ENCODE data around the gene ABL1. TPM values are rescaled to one million over a fixed set of nuclear protein-coding genes. Genes with fewer than 3 reads are reported as not detected.

ABL1 gene
- total RNA-seq, 4 donors from 2014 or later: 60.3 to 97.0 (median 79.8) TPM

DNA sequence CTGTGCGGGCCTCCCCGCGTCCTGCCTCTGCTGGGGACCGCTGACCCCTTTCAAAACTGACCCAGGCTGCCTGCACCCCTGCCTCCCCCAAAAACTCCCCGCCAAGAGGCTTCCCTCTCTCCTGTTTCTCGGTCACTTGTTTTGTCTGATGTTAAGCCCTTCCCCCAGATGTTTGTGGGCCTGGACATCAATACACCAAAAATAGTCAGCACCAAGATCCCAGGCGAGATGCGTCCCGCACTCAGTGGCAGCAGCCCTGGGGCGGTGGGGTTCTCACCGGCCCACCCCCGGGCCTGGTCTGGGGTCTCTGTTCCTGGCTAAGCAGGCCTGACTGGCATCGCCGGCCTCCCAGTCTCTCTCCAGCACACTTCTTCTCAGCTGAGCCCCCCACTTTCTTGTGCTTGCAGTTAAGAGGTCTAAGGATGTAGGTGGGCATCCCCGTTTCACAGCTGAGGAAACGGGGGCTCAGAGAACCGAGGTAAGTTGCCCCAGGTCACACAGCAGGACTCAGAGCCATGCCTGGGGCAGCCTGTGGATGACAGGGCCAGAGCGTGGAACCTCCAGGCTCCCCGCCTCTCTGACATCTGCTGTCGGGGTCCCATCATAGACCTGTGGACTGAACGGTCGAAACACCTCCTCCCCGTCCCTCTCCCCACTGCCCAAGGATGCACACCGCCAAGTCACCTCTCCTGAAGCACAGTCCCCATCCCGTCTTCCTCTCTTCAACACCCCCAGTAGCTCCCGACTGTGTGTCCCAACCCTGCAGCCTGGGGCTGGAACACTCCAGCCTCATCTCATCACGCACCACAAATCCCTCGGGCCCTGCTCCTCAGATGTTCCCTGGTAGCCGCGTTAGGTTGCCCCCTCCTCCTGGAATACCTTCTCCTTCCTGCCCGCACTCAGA is 87.2 kb downstream of the ABL1 start:
- no peaks in the 10 kb centered on the region for H3K27me3 ChIP-seq
- intact Hi-C loops (cut with DNase I): no loop called here
- no peaks in the 10 kb centered on the region for H3K36me3 ChIP-seq
- H3K4me1 ChIP-seq: peaks cover 0 to under 1% of the 10 kb centered on the region in 2 donors
- no peak for TF ChIP-seq CTCF (IDR thresholded peaks at IDR 0.05)
- no peak for TF ChIP-seq POLR2A (IDR thresholded peaks at IDR 0.05)
- 76 to 80% methylated on average over 28 to 31 of the region's 31 CpGs for WGBS, 2 donors
- no peak overlapping the region for H3K27ac ChIP-seq
- no peak for DNase-seq
- no peaks in the 10 kb centered on the region for H3K9me3 ChIP-seq
- H3K4me3 ChIP-seq (replicated peaks in 1 of 3): no peak overlapping the region

- 71 to 72% methylated on average over 14 to 16 of the region's 16 CpGs for WGBS, 2 donors
- no peak for TF ChIP-seq POLR2A (IDR thresholded peaks at IDR 0.05)
- TF ChIP-seq CTCF (IDR thresholded peaks at IDR 0.05): no peak
- intact Hi-C loops (cut with DNase I): no loop called here
- Histone ChIP-seq H3K27ac (no peak overlapping the region), H3K9me3 (no peaks in the 10 kb centered on the region), H3K27me3 (no peaks in the 10 kb centered on the region), H3K4me1 (peaks cover under 1 to 7% of the 10 kb centered on the region in 2 donors), H3K4me3 (replicated peaks in 1 of 3) (no peak overlapping the region), H3K36me3 (no peaks in the 10 kb centered on the region)
- no peak for DNase-seq
These were observed 88.0 kb downstream of the ABL1 start for GRCh38 chr9:130922893-130923610.

DNA sequence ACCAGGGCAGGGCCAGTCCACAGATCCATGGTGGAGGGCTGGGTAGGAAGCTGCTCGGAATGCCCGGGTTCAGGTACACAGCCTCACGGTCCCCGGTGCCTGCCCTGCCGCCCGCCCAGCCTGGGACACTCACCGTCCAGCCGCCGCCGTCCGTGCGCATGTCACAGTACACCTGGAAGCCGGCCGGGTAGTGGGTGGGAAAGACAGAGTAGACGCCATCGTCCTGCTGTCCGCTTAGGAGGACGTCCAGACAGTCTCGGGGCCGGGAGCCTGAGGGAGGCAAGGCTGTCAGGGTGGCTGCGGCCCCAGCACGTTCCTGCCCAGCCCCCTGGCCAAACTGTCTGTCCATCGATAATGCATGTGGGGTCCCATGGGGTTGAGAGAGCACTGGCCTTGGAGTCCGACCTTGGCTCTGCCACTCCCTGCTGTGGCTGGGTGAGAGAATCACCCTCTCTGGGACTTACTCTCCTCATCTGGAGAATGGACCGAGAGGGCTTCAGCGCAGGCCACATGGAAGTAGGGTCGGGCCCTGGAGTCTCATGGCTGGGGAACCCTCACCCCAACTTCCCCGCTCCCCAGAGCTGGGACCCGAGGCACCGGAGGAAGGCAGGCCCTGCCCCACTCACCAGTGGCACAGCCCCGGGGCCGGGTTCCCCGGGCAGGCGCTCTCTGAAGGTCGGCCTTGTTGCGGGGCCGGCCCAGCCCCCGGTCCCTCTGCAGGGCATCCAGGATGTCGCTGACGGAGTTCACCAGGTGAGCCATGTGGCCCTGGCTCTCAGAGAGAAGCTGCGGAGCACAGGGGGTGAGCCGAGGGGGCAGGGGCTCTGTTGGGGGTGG is 88.8 kb downstream of the ABL1 start:
- H3K27ac ChIP-seq: no peak overlapping the region
- no peaks in the 10 kb centered on the region for H3K36me3 ChIP-seq
- 89% methylated on average over 23 to 28 of the region's 42 CpGs for WGBS, 2 donors
- H3K4me1 ChIP-seq: peaks cover 6 to 15% of the 10 kb centered on the region in 2 donors
- no peaks in the 10 kb centered on the region for H3K9me3 ChIP-seq
- H3K27me3 ChIP-seq: no peaks in the 10 kb centered on the region
- DNase-seq: no peak
- no peak for TF ChIP-seq POLR2A (IDR thresholded peaks at IDR 0.05)
- TF ChIP-seq CTCF (IDR thresholded peaks at IDR 0.05): no peak
- H3K4me3 ChIP-seq (replicated peaks in 1 of 3): no peak overlapping the region
- intact Hi-C loops (cut with DNase I): no loop called here

GRCh38 chr9:130924448-130924788 is 89.4 kb downstream of the ABL1 start:
- no peak overlapping the region for H3K4me3 ChIP-seq (replicated peaks in 1 of 3)
- H3K27ac ChIP-seq: no peak overlapping the region
- no peak for DNase-seq
- no peaks in the 10 kb centered on the region for H3K36me3 ChIP-seq
- intact Hi-C loops (cut with DNase I): no loop called here
- no peak for TF ChIP-seq CTCF (IDR thresholded peaks at IDR 0.05)
- no peak for TF ChIP-seq POLR2A (IDR thresholded peaks at IDR 0.05)
- 71 to 80% methylated on average over 5 to 8 of the region's 10 CpGs for WGBS, 2 donors
- H3K27me3 ChIP-seq: no peaks in the 10 kb centered on the region
- peaks cover 7 to 16% of the 10 kb centered on the region in 2 donors for H3K4me1 ChIP-seq
- no peaks in the 10 kb centered on the region for H3K9me3 ChIP-seq
